Kidney (tissue), 14 donors: ENCODE results near the gene FBXL14. TPM values are rescaled to one million over a fixed set of nuclear protein-coding genes. Genes with fewer than 3 reads are reported as not detected.

Experiments
- DNase-seq, 5 donors: peaks; one replicate each; pipeline ENCODE4 v3.0.0-alpha.2; 2013 to 2020
- FAIRE-seq: peaks from 2 replicates; lab custom pipeline; 2012; peaks lifted over from hg19 to GRCh38; lab: Jason Lieb, UNC
- H3K27ac ChIP-seq, 2 donors: one replicate each; pipeline ENCODE4 v1.7.0; 2013; ENCODE audit warnings: low read depth in 2 of 2, low read length in 2 of 2, inconsistent platforms in 1 of 2
- H3K27me3 ChIP-seq: one replicate; pipeline ENCODE4 v1.7.1; 2013; ENCODE audit warnings: low read length, inconsistent platforms; ENCODE audit not compliant: control insufficient read depth, insufficient read depth
- H3K36me3 ChIP-seq, 3 donors: one replicate each; pipeline versions ENCODE4 v1.7.0 to v1.7.1; 2013; ENCODE audit warnings: low read length in 3 of 3, control low read depth in 1 of 3, inconsistent platforms in 1 of 3; ENCODE audit not compliant: insufficient read depth in 3 of 3, control insufficient read depth in 2 of 3
- H3K4me1 ChIP-seq, 3 donors: one replicate each; pipeline versions ENCODE4 v1.7.0 to v1.7.1; 2013; ENCODE audit warnings: low read length in 3 of 3, inconsistent platforms in 1 of 3, low read depth in 1 of 3; ENCODE audit not compliant: control insufficient read depth in 2 of 3, insufficient read depth in 2 of 3
- H3K4me3 ChIP-seq, 3 donors: one replicate each; pipeline versions ENCODE4 v1.7.0 to v1.8.1; 2013; ENCODE audit warnings: low read length in 3 of 3, control low read depth in 1 of 3, inconsistent platforms in 1 of 3
- H3K9ac ChIP-seq, 3 donors: one replicate each; pipeline versions ENCODE4 v1.7.0 to v1.7.1; 2013; ENCODE audit warnings: low read length in 3 of 3, control low read depth in 1 of 3, inconsistent platforms in 1 of 3
- H3K9me3 ChIP-seq, 3 donors: one replicate each; pipeline versions ENCODE4 v1.7.0 to v1.7.1; 2013; ENCODE audit warnings: low read length in 3 of 3, control low read depth in 1 of 3, inconsistent platforms in 1 of 3; ENCODE audit not compliant: control insufficient read depth in 2 of 3, insufficient read depth in 1 of 3
- CTCF ChIP-seq: IDR thresholded peaks from 3 replicates; pipeline ENCODE4 v1.5.1; 2012; ENCODE audit warnings: mild to moderate bottlenecking, moderate library complexity, borderline replicate concordance; ENCODE audit not compliant: insufficient read depth; ENCODE audit errors: extremely low read depth
- intact Hi-C: fragments of 100-400 bp; cut with DNase I; formaldehyde crosslinking; loops from one replicate; pipeline ENCODE4 v1.11.1; 2022
- polyA plus RNA-seq: library from polyadenylated mRNA; stranded (reverse); fragments of 350-450 nt; fragmentation: Illumina TruSeq; extraction: RNeasy Lipid Tissue Mini Kit (QIAGEN cat#74804); gene quantifications from one replicate; pipeline ENCODE4 v1.2.3, GENCODE V29; 2014; ENCODE audit warnings: low read depth, low replicate concordance; ENCODE audit not compliant: insufficient read depth
- total RNA-seq: library from RNA; stranded (reverse); fragmentation: NEBNext Ultra II Directional; extraction: Animal tissue kit (Norgen Biotek cat#: 25700); gene quantifications from one replicate; pipeline ENCODE4 v1.2.1, GENCODE V29; 2021
- donor health status: control.
- donor health status: control.
- donor health status: control.
- donor health status: control.
- donor health status: control.
- donor health status: DM: yes; HTN: yes; CAD: no.
- donor health status: Normal renal cell carcinoma (clear cell type).

FBXL14 gene
- total and polyA plus RNA-seq, 2 donors from 2014 or later, result 5.3 to 17.9 TPM

GRCh38 chr12:1590221-1590979, 4.0 kb downstream of the FBXL14 start:
- peaks cover 0 to 34% (median 16%) of the 10 kb centered on the region in 3 donors for H3K4me1 ChIP-seq

GRCh38 chr12:1588575-1588947, 5.8 kb downstream of the FBXL14 start:
- Histone ChIP-seq H3K27ac (no peak overlapping the region), H3K4me1 (peaks cover 0 to 33% (median 16%) of the 10 kb centered on the region in 3 donors), H3K9ac (no peak overlapping the region), H3K4me3 (no peak overlapping the region), H3K36me3 (no peaks in the 10 kb centered on the region), H3K9me3 (no peaks in the 10 kb centered on the region), H3K27me3 (no peaks in the 10 kb centered on the region)
- intact Hi-C loops, result no loop called here
- no peak for TF ChIP-seq CTCF
- DNase-seq (no peak), FAIRE-seq (no peak)

More at GRCh38 chr12:1590221-1590979, 4.0 kb downstream of the FBXL14 start:
- Histone ChIP-seq H3K9ac (peak overlapping the region; percentile 19 to 52 (median 49)), H3K36me3 (no peaks in the 10 kb centered on the region), H3K4me3 (peak overlapping the region; percentile 40 to 54 (median 41)), H3K27me3 (no peaks in the 10 kb centered on the region), H3K9me3 (no peaks in the 10 kb centered on the region), H3K27ac (peak overlapping the region; percentile 43 to 65)
- FAIRE-seq (no peak), DNase-seq (peak in 3 of 5 donors; percentile 52 to 75 (median 62))
- intact Hi-C loops, result no loop called here
- no peak for TF ChIP-seq CTCF

GRCh38 chr12:1587927-1588574, 6.3 kb downstream of the FBXL14 start:
- Histone ChIP-seq H3K27me3 (no peaks in the 10 kb centered on the region), H3K9me3 (no peaks in the 10 kb centered on the region), H3K4me3 (no peak overlapping the region), H3K9ac (no peak overlapping the region), H3K36me3 (no peaks in the 10 kb centered on the region), H3K4me1 (peaks cover 0 to 28% (median 16%) of the 10 kb centered on the region in 3 donors), H3K27ac (no peak overlapping the region)
- no peak for TF ChIP-seq CTCF
- DNase-seq (no peak), FAIRE-seq (no peak)
- intact Hi-C loops, result no loop called here
